H1 (cell line): ENCODE results near the gene LPCAT1. TPM values are rescaled to one million over a fixed set of nuclear protein-coding genes. Genes with fewer than 3 reads are reported as not detected.

ENCODE experiments used
- CTCF ChIA-PET: fragments of 300-600 bp; sonication (Branson Sonifier 250); formaldehyde crosslinking; loops from one replicate; lab custom pipeline; 2021; ENCODE audit not compliant: partially characterized antibody; lab: Charles Lee
- POLR2A ChIA-PET: fragments of 300-600 bp; sonication (Branson Sonifier 250); formaldehyde crosslinking; loops from one replicate; lab custom pipeline; 2021; ENCODE audit warnings: inconsistent platforms; ENCODE audit not compliant: partially characterized antibody; lab: Charles Lee
- DNase-seq, 2 experiments: peaks; one replicate each; pipeline versions ENCODE4 v3.0.0 to v3.0.0-alpha.2; 2010 to 2022; ENCODE audit warnings: low spot score in 2 of 2, low read depth in 1 of 2, mixed read lengths in 1 of 2
- FAIRE-seq: peaks from 2 replicates; lab custom pipeline; 2011; peaks lifted over from hg19 to GRCh38; lab: Jason Lieb, UNC
- H2AFZ ChIP-seq: 2 replicates; pipeline ENCODE4 v1.8.1; 2012; ENCODE audit warnings: low read length, inconsistent platforms
- H2AK5ac ChIP-seq: 2 replicates; pipeline ENCODE4 v1.6.1; 2013; ENCODE audit warnings: low read depth, low read length
- H2BK120ac ChIP-seq: replicated peaks from 2 replicates; pipeline ENCODE3; 2013; ENCODE audit warnings: low read depth, low read length, inconsistent platforms
- H2BK12ac ChIP-seq: 2 replicates; pipeline ENCODE4 v1.6.1; 2013; ENCODE audit warnings: low read depth, low read length
- H2BK15ac ChIP-seq: 2 replicates; pipeline ENCODE4 v1.6.1; 2013; ENCODE audit warnings: low read length
- H2BK20ac ChIP-seq: 2 replicates; pipeline ENCODE4 v1.6.1; 2013; ENCODE audit warnings: low read length
- H2BK5ac ChIP-seq: 2 replicates; pipeline ENCODE4 v1.6.1; 2013; ENCODE audit warnings: low read depth, low read length
- H3K14ac ChIP-seq: 2 replicates; pipeline ENCODE4 v1.6.1; 2013; ENCODE audit warnings: inconsistent platforms; ENCODE audit not compliant: insufficient read length
- H3K18ac ChIP-seq: 2 replicates; pipeline ENCODE4 v1.6.1; 2013; ENCODE audit warnings: low read length; ENCODE audit errors: extremely low read depth
- H3K23ac ChIP-seq: 2 replicates; pipeline ENCODE4 v1.6.1; 2013; ENCODE audit warnings: inconsistent platforms; ENCODE audit not compliant: insufficient read length
- H3K23me2 ChIP-seq: 2 replicates; pipeline ENCODE4 v1.6.1; 2013; ENCODE audit warnings: low read depth, low read length
- H3K27ac ChIP-seq: 2 replicates; pipeline ENCODE4 v1.6.1; 2011; ENCODE audit warnings: low read depth, low read length, inconsistent platforms
- H3K27me3 ChIP-seq, 4 experiments: replicated peaks in 1 of 4; 1 replicate in 1 of 4; 2 replicates in 3 of 4; pipeline versions ENCODE4 v1.6.1 to v1.8.1; 2011 to 2013; ENCODE audit warnings: low read length in 3 of 4, mild to moderate bottlenecking in 3 of 4, inconsistent platforms in 2 of 4, mixed read lengths in 2 of 4, moderate library complexity in 1 of 4; ENCODE audit not compliant: control insufficient read depth in 3 of 4, insufficient read depth in 3 of 4; ENCODE audit errors: extremely low read depth in 1 of 4
- H3K36me3 ChIP-seq, 4 experiments: 2 replicates each; pipeline versions ENCODE4 v1.6.1 to v1.8.1; 2011 to 2013; ENCODE audit warnings: mild to moderate bottlenecking in 4 of 4, low read length in 3 of 4, moderate library complexity in 2 of 4, control low read depth in 1 of 4, inconsistent platforms in 1 of 4; ENCODE audit not compliant: insufficient read depth in 4 of 4, control insufficient read depth in 2 of 4
- H3K4ac ChIP-seq: replicated peaks from 2 replicates; pipeline ENCODE3; 2013; ENCODE audit warnings: low read length, low read depth, mixed read lengths, inconsistent platforms; ENCODE audit not compliant: insufficient read length
- H3K4me1 ChIP-seq, 4 experiments: replicated peaks in 1 of 4; 1 replicate in 1 of 4; 2 replicates in 3 of 4; pipeline versions ENCODE4 v1.6.1 to v1.8.1; 2011 to 2013; ENCODE audit warnings: low read length in 3 of 4, inconsistent platforms in 2 of 4, mixed read lengths in 1 of 4; ENCODE audit not compliant: insufficient read depth in 4 of 4, control insufficient read depth in 3 of 4
- H3K4me2 ChIP-seq, 2 experiments: 2 replicates each; pipeline versions ENCODE4 v1.6.1 to v1.8.1; 2011 to 2013; ENCODE audit warnings: low read depth in 2 of 2, low read length in 2 of 2, control low read depth in 1 of 2, inconsistent platforms in 1 of 2, mild to moderate bottlenecking in 1 of 2; ENCODE audit not compliant: insufficient read depth in 1 of 2
- H3K4me3 ChIP-seq, 4 experiments: fragments of 200-600, 300-600 bp in 1 of 4; sonication (generic), shearing (Covaris generic), sonication (Bioruptor Twin) in 1 of 4; 2 replicates each; pipeline versions ENCODE4 v1.5.1 to v1.8.1; 2011 to 2016; ENCODE audit warnings: low read length in 4 of 4, low read depth in 3 of 4, control low read depth in 2 of 4, inconsistent platforms in 2 of 4, mild to moderate bottlenecking in 2 of 4, mixed read lengths in 1 of 4, moderate library complexity in 1 of 4; ENCODE audit not compliant: insufficient read depth in 2 of 4; ENCODE audit errors: extremely low read depth in 1 of 4
- H3K56ac ChIP-seq: replicated peaks from 2 replicates; pipeline ENCODE3; 2013; ENCODE audit warnings: low read depth, mild to moderate bottlenecking, mixed read lengths, low read length, inconsistent platforms; ENCODE audit not compliant: insufficient read length
- H3K79me1 ChIP-seq: 2 replicates; pipeline ENCODE4 v1.6.1; 2013; ENCODE audit warnings: low read depth, low read length, control low read depth
- H3K79me2 ChIP-seq, 2 experiments: 2 replicates each; pipeline versions ENCODE4 v1.6.1 to v1.8.1; 2012 to 2013; ENCODE audit warnings: low read length in 2 of 2, mild to moderate bottlenecking in 2 of 2, inconsistent platforms in 1 of 2; ENCODE audit not compliant: insufficient read depth in 2 of 2, control insufficient read depth in 1 of 2
- H3K9ac ChIP-seq, 4 experiments: replicated peaks in 1 of 4; 1 replicate in 1 of 4; 2 replicates in 3 of 4; pipeline versions ENCODE4 v1.6.1 to v1.8.1; 2011 to 2013; ENCODE audit warnings: low read depth in 3 of 4, low read length in 3 of 4, control low read depth in 2 of 4, mild to moderate bottlenecking in 2 of 4, moderate library complexity in 2 of 4, inconsistent platforms in 1 of 4; ENCODE audit errors: extremely low read depth in 1 of 4
- H3K9me3 ChIP-seq, 2 experiments: 2 replicates each; pipeline versions ENCODE4 v1.6.1 to v1.8.1; 2012 to 2013; ENCODE audit warnings: mild to moderate bottlenecking in 2 of 2, moderate library complexity in 2 of 2, control low read depth in 1 of 2, inconsistent platforms in 1 of 2, low read depth in 1 of 2, low read length in 1 of 2, mixed read lengths in 1 of 2; ENCODE audit not compliant: insufficient read depth in 2 of 2
- H4K20me1 ChIP-seq, 2 experiments: replicated peaks in 1 of 2; 2 replicates each; pipeline versions ENCODE3 to v1.8.1; 2011 to 2013; ENCODE audit warnings: inconsistent platforms in 2 of 2, low read length in 2 of 2, mild to moderate bottlenecking in 1 of 2; ENCODE audit not compliant: insufficient read depth in 2 of 2, control insufficient read depth in 1 of 2
- H4K5ac ChIP-seq: 2 replicates; pipeline ENCODE4 v1.6.1; 2013; ENCODE audit warnings: low read length, low read depth, mixed read lengths, inconsistent platforms; ENCODE audit not compliant: insufficient read length
- H4K8ac ChIP-seq: 2 replicates; pipeline ENCODE4 v1.8.0; 2013; ENCODE audit warnings: mild to moderate bottlenecking, moderate library complexity, low read length, inconsistent platforms; ENCODE audit not compliant: insufficient read depth; ENCODE audit errors: extremely low read depth
- H4K91ac ChIP-seq: replicated peaks from 2 replicates; pipeline ENCODE3; 2013; ENCODE audit warnings: low read length, mixed read lengths, inconsistent platforms; ENCODE audit not compliant: insufficient read length
- FOSL1 ChIP-seq: IDR thresholded peaks from 2 replicates; pipeline ENCODE4 v1.6.1; 2011; ENCODE audit warnings: mild to moderate bottlenecking, low read depth, low read length, moderate library complexity; ENCODE audit not compliant: insufficient read depth
- GABPA ChIP-seq: IDR thresholded peaks from 2 replicates; pipeline ENCODE4 v1.6.1; 2011; ENCODE audit warnings: mild to moderate bottlenecking, low read length, moderate library complexity, borderline replicate concordance; ENCODE audit not compliant: insufficient read depth
- WGBS, 2 experiments: shearing (Covaris generic) in 1 of 2; methylation state at CpG; one replicate each; pipeline versions ENCODE4 v1.1.6 to v1.1.7; 2013 to 2015; ENCODE audit warnings: low lambda C conversion rate in 2 of 2, mixed read lengths in 2 of 2, inconsistent platforms in 1 of 2, low coverage in 1 of 2, missing lambda C conversion rate in 1 of 2; ENCODE audit not compliant: insufficient replicate concordance in 2 of 2, insufficient coverage in 1 of 2, insufficient read length in 1 of 2; ENCODE audit errors: extremely low coverage in 1 of 2, missing lambda C conversion rate in 1 of 2; 5-methylcytosine and 5-hydroxymethylcytosine counted together
- polyA plus RNA-seq, 7 experiments: library from polyadenylated mRNA; depleted of rRNA in 3 of 7; stranded (reverse) in 5 of 7; unstranded in 2 of 7; fragments of >200 nt in 5 of 7; fragments of 200-250 nt in 2 of 7; gene quantifications; 1 replicate in 5 of 7; 2 replicates in 1 of 7; 4 replicates in 1 of 7; pipeline versions ENCODE4 v1.2.1 to v1.2.3, GENCODE V29; 2011 to 2013; ENCODE audit warnings: missing spikeins in 2 of 7, mixed read lengths in 2 of 7
- total RNA-seq: library from RNA; stranded (reverse); fragmentation: NEBNext Ultra II Directional; extraction: Animal tissue kit (Norgen Biotek cat#: 25700); gene quantifications from 2 replicates; pipeline ENCODE4 v1.2.1, GENCODE V29; 2021

LPCAT1 gene
- total and polyA plus RNA-seq, 2 of the 8 experiments (the other 6 are each of a cell fraction or from before 2014, with no cell fraction given): 107 to 260 TPM

- TF ChIP-seq FOSL1 (no peak), GABPA (no peak)
- no peak overlapping the region for H4K91ac ChIP-seq
- H3K14ac ChIP-seq: no peak overlapping the region
- H3K18ac ChIP-seq: no peak overlapping the region
- no peaks in the 10 kb centered on the region for H3K9me3 ChIP-seq
- CTCF ChIA-PET: interaction anchor here (0.6 to 2.2 kb wide), 3 partner anchors 10 to 234 kb away, joined by 3 to 8 read pairs (median 6); no protein-coding TSS in a partner anchor
- no peak overlapping the region for H2BK20ac ChIP-seq
- H3K9ac ChIP-seq: no peak overlapping the region
- no peak overlapping the region for H2BK120ac ChIP-seq
- H2AFZ ChIP-seq: no peak overlapping the region
- no peak overlapping the region for H2BK12ac ChIP-seq
- no peaks in the 10 kb centered on the region for H3K4me1 ChIP-seq
- POLR2A ChIA-PET: interaction anchor here (1.1 to 1.3 kb wide), 2 partner anchors 33 to 69 kb away, joined by 3 read pairs; no protein-coding TSS in a partner anchor
- DNase-seq: peak in 1 of 2 experiments; percentile 28
- no peak overlapping the region for H2BK5ac ChIP-seq
- no peak overlapping the region for H2BK15ac ChIP-seq
- no peak overlapping the region for H3K4me2 ChIP-seq
- H3K27ac ChIP-seq: no peak overlapping the region
- WGBS, 2 experiments: 84% methylated on average over 16 of the region's 16 CpGs; no CpG with 5 or more reads in 1 of the 2 experiments
- H2AK5ac ChIP-seq: no peak overlapping the region
- H3K36me3 ChIP-seq: no peaks in the 10 kb centered on the region
- H3K56ac ChIP-seq: no peak overlapping the region
- H3K79me1 ChIP-seq: no peaks in the 10 kb centered on the region
- no peak overlapping the region for H3K4me3 ChIP-seq
- H3K27me3 ChIP-seq: no peaks in the 10 kb centered on the region
- H3K23ac ChIP-seq: no peak overlapping the region
- H3K4ac ChIP-seq: no peak overlapping the region
- no peak overlapping the region for H4K8ac ChIP-seq
- FAIRE-seq: no peak
- H3K23me2 ChIP-seq: no peaks in the 10 kb centered on the region
- peaks cover 0 to 4% of the 10 kb centered on the region in 2 experiments for H4K20me1 ChIP-seq
- H4K5ac ChIP-seq: no peak overlapping the region
- no peaks in the 10 kb centered on the region for H3K79me2 ChIP-seq
Measured at GRCh38 chr5:1549475-1550030, 25.8 kb upstream of the LPCAT1 start.
